GM23338 (cell line): ENCODE results near the gene COL8A1. TPM values are rescaled to one million over a fixed set of nuclear protein-coding genes. Genes with fewer than 3 reads are reported as not detected.

Source experiments
- ATAC-seq: fragments of 200-7000 bp; cut with Tn5 transposase; 3 replicates; pipeline ENCODE4 v1.9.1; 2020
- DNase-seq: peaks from one replicate; pipeline ENCODE4 v3.0.0-alpha.2; 2015; ENCODE audit warnings: low spot score
- H2AFZ ChIP-seq: fragments of 200-600 bp; sonication (generic); 2 replicates; pipeline ENCODE4 v1.8.0; 2016; ENCODE audit warnings: antibody characterized with exemption, mild to moderate bottlenecking, moderate library complexity
- H3F3A ChIP-seq: fragments of 200-600 bp; sonication (generic); replicated peaks from 2 replicates; pipeline ENCODE4 v1.8.0; 2017; ENCODE audit warnings: antibody characterized with exemption, mixed run types, low read depth
- H3K27ac ChIP-seq: fragments of 200-600 bp; sonication (generic); 2 replicates; pipeline ENCODE4 v1.6.1; 2016; ENCODE audit warnings: low read depth
- H3K27me3 ChIP-seq: fragments of 200-600 bp; sonication (generic); 2 replicates; pipeline ENCODE4 v1.8.0; 2016; ENCODE audit warnings: mild to moderate bottlenecking, mixed run types, moderate library complexity; ENCODE audit not compliant: insufficient read depth
- H3K36me3 ChIP-seq: fragments of 200-600 bp; sonication (generic); 2 replicates; pipeline ENCODE4 v1.8.0; 2016; ENCODE audit warnings: mild to moderate bottlenecking; ENCODE audit not compliant: insufficient read depth
- H3K4me1 ChIP-seq: fragments of 200-600 bp; sonication (generic); 2 replicates; pipeline ENCODE4 v1.8.0; 2016; ENCODE audit warnings: mild to moderate bottlenecking, moderate library complexity; ENCODE audit not compliant: insufficient read depth
- H3K4me2 ChIP-seq: fragments of 200-600 bp; sonication (generic); 2 replicates; pipeline ENCODE4 v1.7.1; 2017; ENCODE audit warnings: mixed run types
- H3K4me3 ChIP-seq: fragments of 200-600 bp; sonication (generic); 2 replicates; pipeline ENCODE4 v1.6.1; 2016; ENCODE audit warnings: mixed run types
- H3K79me2 ChIP-seq: fragments of 200-600 bp; sonication (generic); replicated peaks from 2 replicates; pipeline ENCODE4 v1.8.0; 2017; ENCODE audit warnings: mild to moderate bottlenecking; ENCODE audit not compliant: insufficient read depth
- H3K9me2 ChIP-seq: fragments of 200-600 bp; sonication (generic); 2 replicates; pipeline ENCODE4 v1.8.0; 2017; ENCODE audit not compliant: insufficient read depth
- H4K20me1 ChIP-seq: fragments of 200-600 bp; sonication (generic); replicated peaks from 2 replicates; pipeline ENCODE4 v1.8.0; 2017; ENCODE audit warnings: mild to moderate bottlenecking; ENCODE audit not compliant: insufficient read depth
- H3K27ac Mint-ChIP-seq: 2 replicates; pipeline ENCODE4 v1.8.0; 2020; ENCODE audit warnings: inconsistent platforms, mild to moderate bottlenecking, moderate library complexity, mixed read lengths
- H3K27me3 Mint-ChIP-seq: 3 replicates; pipeline ENCODE4 v1.8.0; 2022; ENCODE audit warnings: low read depth, mild to moderate bottlenecking, moderate library complexity, mixed read lengths, inconsistent platforms; ENCODE audit not compliant: insufficient read depth, poor library complexity
- H3K36me3 Mint-ChIP-seq: 3 replicates; pipeline ENCODE4 v1.8.0; 2021; ENCODE audit warnings: low read depth, mild to moderate bottlenecking, inconsistent platforms, moderate library complexity, mixed read lengths
- H3K4me1 Mint-ChIP-seq: 3 replicates; pipeline ENCODE4 v1.8.0; 2020; ENCODE audit warnings: mild to moderate bottlenecking, inconsistent platforms, mixed read lengths
- H3K4me3 Mint-ChIP-seq: 3 replicates; pipeline ENCODE4 v1.8.0; 2021; ENCODE audit warnings: moderate library complexity, mild to moderate bottlenecking, inconsistent platforms, mixed read lengths
- H3K9me3 Mint-ChIP-seq: 3 replicates; pipeline ENCODE4 v1.8.0; 2020; ENCODE audit warnings: moderate library complexity, mild to moderate bottlenecking, inconsistent platforms, mixed read lengths
- CTCF ChIP-seq, 2 experiments: fragments of 200-600 bp in 1 of 2; sonication (generic) in 1 of 2; conservative IDR thresholded peaks; 2 replicates each; pipeline versions ENCODE4 v1.5.1 to v1.6.1; 2016 to 2017; ENCODE audit warnings: antibody characterized with exemption in 2 of 2, low read depth in 2 of 2, mild to moderate bottlenecking in 2 of 2, moderate library complexity in 1 of 2
- EZH2 ChIP-seq: fragments of 200-600 bp; sonication (generic); IDR thresholded peaks from one replicate; pipeline ENCODE4 v1.8.0; 2017; ENCODE audit warnings: antibody characterized with exemption, mild to moderate bottlenecking, low read depth; ENCODE audit not compliant: unreplicated experiment
- EZH2phosphoT487 ChIP-seq: fragments of 200-600 bp; sonication (generic); IDR thresholded peaks from one replicate; pipeline ENCODE4 v1.8.1; 2018; ENCODE audit warnings: antibody characterized with exemption; ENCODE audit not compliant: unreplicated experiment
- JUNB ChIP-seq: IDR thresholded peaks from one replicate; pipeline ENCODE4 v1.6.1; 2016; ENCODE audit warnings: antibody characterized with exemption; ENCODE audit not compliant: unreplicated experiment
- NANOG ChIP-seq: IDR thresholded peaks from 2 replicates; pipeline ENCODE4 v1.6.1; 2016; ENCODE audit warnings: antibody characterized with exemption, borderline replicate concordance
- POLR2AphosphoS5 ChIP-seq: IDR thresholded peaks from 2 replicates; pipeline ENCODE4 v1.6.1; 2016; ENCODE audit warnings: antibody characterized with exemption, low read depth
- REST ChIP-seq: IDR thresholded peaks from one replicate; pipeline ENCODE4 v1.6.1; 2018; ENCODE audit warnings: antibody characterized with exemption; ENCODE audit not compliant: unreplicated experiment
- ZNF331 ChIP-seq: fragments of 250-450 bp; sonication (Bioruptor Pico); IDR thresholded peaks from 2 replicates; pipeline ENCODE4 v1.5.0; 2020; ENCODE audit warnings: low read depth, mild to moderate bottlenecking, moderate library complexity
- ZNF462 ChIP-seq: fragments of 250-450 bp; sonication (Bioruptor Pico); IDR thresholded peaks from 2 replicates; pipeline ENCODE4 v1.5.0; 2020; ENCODE audit warnings: mild to moderate bottlenecking, moderate library complexity
- polyA plus RNA-seq: library from polyadenylated mRNA; unstranded; fragments of >200 nt; fragmentation: Nextera tagmentation; extraction: Ambion mirVana; gene quantifications from 2 replicates; pipeline ENCODE4 v1.2.1, GENCODE V29; 2016
- total RNA-seq: library from RNA; depleted of rRNA; stranded (reverse); fragments of >200 nt; shearing (Covaris generic); gene quantifications from 2 replicates; pipeline ENCODE4 v1.2.3, GENCODE V29; 2014

Gene COL8A1
- total and polyA plus RNA-seq, 2 experiments from 2014 or later: 0.26 to 0.97 TPM

- TF ChIP-seq REST (no peak), EZH2phosphoT487 (no peak), POLR2AphosphoS5 (no peak), ZNF331 (CRISPR knock-in tag) (no peak), EZH2 (no peak), JUNB (no peak), NANOG (no peak)
Measured at GRCh38 chr3:99751649-99752048, 113.3 kb downstream of the COL8A1 start (continued).

- Histone ChIP-seq H3K9me2 (no peaks in the 10 kb centered on the region), H3K79me2 (no peaks in the 10 kb centered on the region), H3K27ac (no peak overlapping the region), H3K4me2 (no peak overlapping the region), H3K36me3 (no peaks in the 10 kb centered on the region), H3F3A (no peaks in the 10 kb centered on the region), H3K4me3 (no peak overlapping the region), H2AFZ (no peak overlapping the region), H3K27me3 (no peaks in the 10 kb centered on the region), H3K4me1 (no peaks in the 10 kb centered on the region), H4K20me1 (no peaks in the 10 kb centered on the region)
- H3K27me3 Mint-ChIP-seq: peaks cover 2% of the 10 kb centered on the region
- H3K36me3 Mint-ChIP-seq: no peaks in the 10 kb centered on the region
- peak; percentile 96 for ATAC-seq
- DNase-seq: peak; percentile 84
- no peak overlapping the region for H3K27ac Mint-ChIP-seq
- no peak overlapping the region for H3K4me3 Mint-ChIP-seq
- TF ChIP-seq JUNB (no peak), CTCF (conservative IDR thresholded peaks at IDR 0.05; ENCODE audit: low read depth in 2 of 2) (peak; percentile 84 to 90)
- no peaks in the 10 kb centered on the region for H3K9me3 Mint-ChIP-seq
- no peaks in the 10 kb centered on the region for H3K4me1 Mint-ChIP-seq
Measured at GRCh38 chr3:99753268-99753975, 115.0 kb downstream of the COL8A1 start.

GRCh38 chr3:99755831-99756230 is 117.4 kb downstream of the COL8A1 start:
- Histone ChIP-seq H3K27ac (no peak overlapping the region), H3K36me3 (no peaks in the 10 kb centered on the region), H3K4me3 (no peak overlapping the region), H3K4me2 (no peak overlapping the region), H3K79me2 (no peaks in the 10 kb centered on the region), H3K27me3 (no peaks in the 10 kb centered on the region), H3F3A (no peaks in the 10 kb centered on the region), H2AFZ (no peak overlapping the region), H3K9me2 (no peaks in the 10 kb centered on the region), H4K20me1 (no peaks in the 10 kb centered on the region), H3K4me1 (no peaks in the 10 kb centered on the region)
- DNase-seq: no peak
- Mint-ChIP-seq H3K4me3 (no peak overlapping the region), H3K9me3 (no peaks in the 10 kb centered on the region), H3K4me1 (no peaks in the 10 kb centered on the region), H3K36me3 (no peaks in the 10 kb centered on the region), H3K27ac (no peak overlapping the region), H3K27me3 (peaks cover 2% of the 10 kb centered on the region)
- no peak for ATAC-seq
- no peak for TF ChIP-seq ZNF462 (CRISPR knock-in tag)
